Fibroblast of skin of left biceps (primary cell): Measurements from ENCODE around the gene ZNF845.
"Not testable (repeated sequence)": the region's sequence is repeated elsewhere in the genome, so short reads cannot be mapped to it uniquely, and the experiment has no call there.

Experiments
- DNase-seq, 2 experiments: peaks; one replicate each; pipeline ENCODE4 v3.0.0-alpha.2; 2013; ENCODE audit warnings: low read depth in 2 of 2

Gene ZNF845

GRCh38 chr19:53333463-53334449 is at the start of gene ZNF845:
ZNF845 (plus strand) TSS chr19:53333749; CDS start chr19:53341308, 7,559 bp downstream.
- peak; percentile 77 to 78 for DNase-seq

GRCh38 chr19:53285087-53285486 is 48.5 kb upstream of the ZNF845 start:
- DNase-seq, result no peak

- DNase-seq, result no peak
Measured at GRCh38 chr19:53290758-53291549, 42.6 kb upstream of the ZNF845 start.

- no peak for DNase-seq
Measured at GRCh38 chr19:53294786-53295441, 38.6 kb upstream of the ZNF845 start.

GRCh38 chr19:53301341-53301740 is 32.2 kb upstream of the ZNF845 start:
- DNase-seq, result not testable (repeated sequence)

- DNase-seq, result no peak
Measured at GRCh38 chr19:53308339-53308811, 25.2 kb upstream of the ZNF845 start.

GRCh38 chr19:53311044-53311443 is 22.5 kb upstream of the ZNF845 start:
- DNase-seq, result no peak

- no peak for DNase-seq
Measured at GRCh38 chr19:53311897-53312296, 21.7 kb upstream of the ZNF845 start.

- DNase-seq, result no peak
Measured at GRCh38 chr19:53328967-53329366, 4.6 kb upstream of the ZNF845 start.

- no peak for DNase-seq
Measured at GRCh38 chr19:53332484-53332883, 1.1 kb upstream of the ZNF845 start.

GRCh38 chr19:53333066-53333462 is 485 bp upstream of the ZNF845 start:
- DNase-seq, result no peak

GRCh38 chr19:53344403-53344802 is 10.9 kb downstream of the ZNF845 start:
- DNase-seq, result not testable (repeated sequence)

- DNase-seq, result no peak
Measured at GRCh38 chr19:53355739-53356138, 22.2 kb downstream of the ZNF845 start.

GRCh38 chr19:53357821-53358581 is 24.5 kb downstream of the ZNF845 start:
- no peak for DNase-seq

GRCh38 chr19:53360056-53360455 is 26.5 kb downstream of the ZNF845 start:
- DNase-seq, result not testable (repeated sequence)

GRCh38 chr19:53365134-53365898 is 31.8 kb downstream of the ZNF845 start, which contains the start of gene ZNF525:
ZNF525 (plus strand) TSS chr19:53365705; CDS start chr19:53372282, 6,577 bp downstream.
- DNase-seq, result peak; percentile 36 to 43

GRCh38 chr19:53365899-53366493 is 32.4 kb downstream of the ZNF845 start:
- no peak for DNase-seq

GRCh38 chr19:53372196-53372595 is 38.6 kb downstream of the ZNF845 start:
- DNase-seq, result no peak

GRCh38 chr19:53374288-53374687 is 40.7 kb downstream of the ZNF845 start:
- no peak for DNase-seq

- no peak for DNase-seq
Measured at GRCh38 chr19:53374743-53375142, 41.2 kb downstream of the ZNF845 start.
